GM19463 (cell line): ENCODE data around the gene TNPO2.

Experiments
- ATAC-seq: cut with Tn5 transposase; IDR thresholded peaks from one replicate; pipeline ENCODE4 v1.9.1; 2021; ENCODE audit warnings: mild to moderate bottlenecking, moderate library complexity; ENCODE audit not compliant: unreplicated experiment

The TNPO2 gene

DNA sequence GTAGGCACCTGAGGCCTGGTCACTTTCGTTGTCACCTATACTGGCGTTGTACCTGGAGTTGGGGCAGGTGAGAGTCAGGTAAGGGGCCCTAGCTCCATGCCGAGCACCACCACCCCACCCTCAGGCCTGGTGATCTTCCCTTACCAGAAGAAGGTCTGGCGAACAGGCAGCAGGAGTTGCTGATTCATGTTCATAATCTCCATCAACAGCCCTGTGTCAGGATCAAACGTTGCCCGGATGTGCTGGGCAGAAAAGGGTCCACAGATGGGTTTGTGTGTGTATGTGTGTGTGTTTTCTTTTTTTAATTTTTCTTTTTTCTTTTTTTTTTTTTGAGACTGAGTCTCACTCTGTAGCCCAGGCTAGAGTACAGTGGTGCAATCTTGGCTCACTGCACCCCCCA lies 71.5 kb downstream of the TNPO2 start:
- no peak for ATAC-seq

- ATAC-seq = no peak
Observed at GRCh38 chr19:12649941-12650340, 73.8 kb downstream of the TNPO2 start.
